Left forelimb (tissue), 1 donor: ENCODE data around the gene CTRB1.
"Not testable (repeated sequence)": the region's sequence is repeated elsewhere in the genome, so short reads cannot be mapped to it uniquely, and the experiment has no call there.

ENCODE experiments used
- DNase-seq: peaks from one replicate; pipeline ENCODE4 v3.0.0-alpha.2; 2018; ENCODE audit warnings: low spot score

Gene CTRB1

DNA sequence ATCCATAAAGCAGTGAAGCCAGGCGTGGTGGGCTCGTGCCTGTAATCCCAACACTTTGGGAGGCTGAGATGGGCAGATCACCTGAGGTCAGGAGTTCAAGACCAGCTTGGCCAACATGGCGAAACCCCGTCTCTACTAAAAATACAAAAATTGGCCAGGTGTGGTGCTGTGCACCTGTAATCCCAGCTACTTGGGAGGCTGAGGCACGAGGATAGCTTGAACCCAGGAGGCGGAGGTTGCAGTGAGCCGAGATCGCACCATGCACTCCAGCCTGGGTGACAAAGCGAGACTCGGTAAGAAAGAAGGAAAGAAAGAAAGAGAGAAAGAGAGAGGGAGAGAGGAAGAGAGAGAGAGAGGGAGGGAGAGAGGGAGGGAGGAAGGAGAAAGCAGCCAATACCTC lies 53.8 kb downstream of the CTRB1 start:
- not testable (repeated sequence) for DNase-seq

DNA sequence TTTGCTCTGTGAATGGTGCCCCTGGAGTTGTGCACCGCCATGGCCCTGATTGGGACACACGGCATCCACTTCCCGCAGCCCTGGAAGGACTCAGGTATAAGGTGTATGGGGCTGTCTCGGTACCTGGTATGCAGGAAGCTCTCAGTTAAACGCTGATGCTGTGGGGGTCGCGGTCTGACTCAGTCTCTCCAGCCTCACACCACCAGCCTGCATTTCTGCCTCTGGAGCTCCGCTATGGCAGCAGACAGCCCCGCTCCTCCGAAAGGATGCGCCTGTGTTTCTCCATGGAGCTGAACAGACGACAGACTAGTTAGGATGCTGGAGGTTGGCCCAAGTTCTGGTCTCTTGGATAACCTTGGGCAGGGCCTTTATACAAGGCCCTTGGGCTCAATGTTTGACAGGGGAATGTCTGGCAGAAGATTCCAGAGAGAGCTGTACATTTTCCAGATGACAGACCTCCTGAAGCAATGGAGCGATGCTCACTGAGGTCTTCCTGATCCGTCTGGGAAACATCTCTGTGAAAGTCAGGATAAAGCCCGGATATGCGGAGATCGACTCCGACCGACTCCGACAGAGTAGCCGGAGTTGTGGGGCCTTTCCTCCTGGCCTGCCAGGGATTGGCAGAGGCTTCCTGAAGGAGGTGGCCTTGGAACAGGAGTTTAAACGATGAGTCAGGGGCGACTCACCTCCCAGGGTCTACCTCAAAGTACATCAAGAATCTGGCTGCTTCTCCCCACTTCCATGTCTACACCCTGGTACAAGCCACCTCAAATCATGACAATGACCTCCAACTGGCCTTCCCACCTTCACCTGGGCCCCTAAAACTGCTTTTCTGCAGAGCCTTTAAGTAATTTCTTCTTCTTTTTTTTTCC lies 54.5 kb downstream of the CTRB1 start:
- DNase-seq: no peak
